HG03196 (cell line): ENCODE measurements around the gene ITCH.
A peak's percentile ranks its signal among the peaks of the same experiment; 100 is the strongest.
"Not testable (repeated sequence)": the region's sequence is repeated elsewhere in the genome, so short reads cannot be mapped to it uniquely, and the experiment has no call there.

ENCODE experiments used
- ATAC-seq: cut with Tn5 transposase; IDR thresholded peaks from one replicate; pipeline ENCODE4 v1.9.1; 2021; ENCODE audit not compliant: unreplicated experiment

ITCH gene

GRCh38 chr20:34363062-34363464 lies at the start of gene ITCH:
TSS of gene ITCH (plus strand) at chr20:34363273. CDS start at chr20:34393812, 30,539 bp downstream.
- peak; percentile 88 for ATAC-seq

- ATAC-seq: no peak
Measured at GRCh38 chr20:34315236-34315635, 47.8 kb upstream of the ITCH start.

GRCh38 chr20:34316196-34316814 lies 46.8 kb upstream of the ITCH start:
- ATAC-seq: no peak

GRCh38 chr20:34318609-34319443 lies 44.2 kb upstream of the ITCH start:
- no peak for ATAC-seq

- ATAC-seq: no peak
Measured at GRCh38 chr20:34320861-34321260, 42.2 kb upstream of the ITCH start.

GRCh38 chr20:34322267-34323105 lies 40.6 kb upstream of the ITCH start:
- no peak for ATAC-seq

- no peak for ATAC-seq
Measured at GRCh38 chr20:34324541-34324940, 38.5 kb upstream of the ITCH start.

GRCh38 chr20:34328207-34328606 lies 34.9 kb upstream of the ITCH start:
- not testable (repeated sequence) for ATAC-seq

GRCh38 chr20:34328928-34329677 lies 34.0 kb upstream of the ITCH start:
- ATAC-seq: no peak

- ATAC-seq: not testable (repeated sequence)
Measured at GRCh38 chr20:34330861-34331544, 32.1 kb upstream of the ITCH start.

- ATAC-seq: no peak
Measured at GRCh38 chr20:34331838-34332237, 31.2 kb upstream of the ITCH start.

- no peak for ATAC-seq
Measured at GRCh38 chr20:34332262-34332920, 30.7 kb upstream of the ITCH start.

- ATAC-seq: no peak
Measured at GRCh38 chr20:34333786-34334185, 29.3 kb upstream of the ITCH start.

- no peak for ATAC-seq
Measured at GRCh38 chr20:34334654-34335407, 28.2 kb upstream of the ITCH start.

GRCh38 chr20:34337544-34337943 lies 25.5 kb upstream of the ITCH start:
- ATAC-seq: no peak

- no peak for ATAC-seq
Measured at GRCh38 chr20:34337982-34338726, 24.9 kb upstream of the ITCH start.

GRCh38 chr20:34340726-34341125 lies 22.3 kb upstream of the ITCH start:
- ATAC-seq: not testable (repeated sequence)

GRCh38 chr20:34341199-34341598 lies 21.9 kb upstream of the ITCH start:
- not testable (repeated sequence) for ATAC-seq
